ENCODE results near the gene ITPR3. TPM values are rescaled to one million over a fixed set of nuclear protein-coding genes. Genes with fewer than 3 reads are reported as not detected.

Gene ITPR3
- total and polyA plus RNA-seq, 2 donors (not counting 3 experiments of a cell fraction or from before 2014, with no cell fraction given) = 28.8 to 52.2 TPM

DNA sequence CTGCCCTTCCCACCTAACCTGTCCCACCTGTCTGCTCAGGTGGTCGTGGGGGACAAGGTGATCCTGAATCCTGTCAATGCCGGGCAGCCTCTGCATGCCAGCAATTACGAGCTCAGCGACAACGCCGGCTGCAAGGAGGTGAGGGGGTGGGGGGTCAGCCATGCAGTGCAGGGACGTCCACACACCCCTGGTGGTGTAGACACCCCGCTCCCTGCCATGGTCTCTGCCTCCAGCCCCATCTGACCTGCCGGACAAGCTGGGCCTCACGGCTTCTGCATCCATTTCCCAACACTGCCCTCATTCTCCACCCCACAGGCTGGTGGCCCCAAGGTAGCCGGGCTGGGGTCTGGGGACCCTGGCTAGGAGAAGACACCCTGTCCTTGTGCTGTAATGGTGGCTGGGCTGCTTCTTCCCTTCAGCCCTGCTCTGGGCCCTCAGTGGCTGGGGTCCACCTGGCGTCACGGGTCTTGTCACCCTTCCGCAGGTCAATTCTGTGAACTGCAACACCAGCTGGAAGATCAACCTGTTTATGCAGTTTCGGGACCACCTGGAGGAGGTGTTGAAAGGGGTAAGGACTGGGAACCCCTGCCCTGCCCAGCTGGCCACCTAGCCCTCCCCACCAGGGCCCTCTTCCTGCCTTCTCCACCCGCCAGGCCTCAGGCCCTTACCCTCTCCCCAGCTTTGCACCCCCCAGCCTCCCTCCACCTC, 38.0 kb downstream of the ITPR3 start:
- DNase-seq (ENCODE audit: low read depth, low spot score) = no peak
- TF ChIP-seq JUN (IDR thresholded peaks at IDR 0.05; ENCODE audit: borderline replicate concordance, insufficient read depth, insufficient read length, low read depth) (no peak), POLR2AphosphoS5 (IDR thresholded peaks at IDR 0.05; ENCODE audit: insufficient read depth, low read depth, low read length) (no peak), FOS (IDR thresholded peaks at IDR 0.05; ENCODE audit: borderline replicate concordance, insufficient read depth, low read length) (no peak), POLR2A (IDR thresholded peaks at IDR 0.05; ENCODE audit: low read depth, low read length) (no peak), EZH2 (IDR thresholded peaks at IDR 0.05; ENCODE audit: borderline replicate concordance, low read depth, low read length, severe bottlenecking) (no peak), GATA2 (IDR thresholded peaks at IDR 0.05; ENCODE audit: insufficient read depth, insufficient read length, low read depth, low read length) (no peak), MYC (IDR thresholded peaks at IDR 0.05; ENCODE audit: low read depth, low read length) (no peak)
- TF ChIP-seq, protein P1, sequence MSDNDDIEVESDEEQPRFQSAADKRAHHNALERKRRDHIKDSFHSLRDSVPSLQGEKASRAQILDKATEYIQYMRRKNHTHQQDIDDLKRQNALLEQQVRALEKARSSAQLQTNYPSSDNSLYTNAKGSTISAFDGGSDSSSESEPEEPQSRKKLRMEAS (IDR thresholded peaks at IDR 0.05; ENCODE audit: insufficient read depth, insufficient read length) = no peak
- TF ChIP-seq, protein P2, sequence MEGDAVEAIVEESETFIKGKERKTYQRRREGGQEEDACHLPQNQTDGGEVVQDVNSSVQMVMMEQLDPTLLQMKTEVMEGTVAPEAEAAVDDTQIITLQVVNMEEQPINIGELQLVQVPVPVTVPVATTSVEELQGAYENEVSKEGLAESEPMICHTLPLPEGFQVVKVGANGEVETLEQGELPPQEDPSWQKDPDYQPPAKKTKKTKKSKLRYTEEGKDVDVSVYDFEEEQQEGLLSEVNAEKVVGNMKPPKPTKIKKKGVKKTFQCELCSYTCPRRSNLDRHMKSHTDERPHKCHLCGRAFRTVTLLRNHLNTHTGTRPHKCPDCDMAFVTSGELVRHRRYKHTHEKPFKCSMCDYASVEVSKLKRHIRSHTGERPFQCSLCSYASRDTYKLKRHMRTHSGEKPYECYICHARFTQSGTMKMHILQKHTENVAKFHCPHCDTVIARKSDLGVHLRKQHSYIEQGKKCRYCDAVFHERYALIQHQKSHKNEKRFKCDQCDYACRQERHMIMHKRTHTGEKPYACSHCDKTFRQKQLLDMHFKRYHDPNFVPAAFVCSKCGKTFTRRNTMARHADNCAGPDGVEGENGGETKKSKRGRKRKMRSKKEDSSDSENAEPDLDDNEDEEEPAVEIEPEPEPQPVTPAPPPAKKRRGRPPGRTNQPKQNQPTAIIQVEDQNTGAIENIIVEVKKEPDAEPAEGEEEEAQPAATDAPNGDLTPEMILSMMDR (IDR thresholded peaks at IDR 0.05; ENCODE audit: extremely low read depth in 1 of 2, insufficient read depth in 1 of 2, low read depth in 1 of 2, low read length in 2 of 2) = no peak
- Histone ChIP-seq H3K9ac (replicated peaks; ENCODE audit: extremely low read depth, insufficient read depth, low read length) (no peak overlapping the region), H3K4me1 (ENCODE audit: control insufficient read depth, extremely low read depth, insufficient read depth, low read length) (no peaks in the 10 kb centered on the region), H3K27me3 (ENCODE audit: control insufficient read depth in 2 of 2, insufficient read depth in 2 of 2, low read length in 2 of 2) (no peaks in the 10 kb centered on the region), H3K27ac (ENCODE audit: insufficient read depth, low read depth, low read length) (no peak overlapping the region), H2AFZ (ENCODE audit: low read depth, low read length) (no peak overlapping the region), H3K9me3 (replicated peaks; ENCODE audit: control insufficient read depth, insufficient read depth, low read length) (no peaks in the 10 kb centered on the region), H4K20me1 (replicated peaks; ENCODE audit: control insufficient read depth, extremely low read depth, insufficient read depth, low read length) (no peaks in the 10 kb centered on the region), H3K4me3 (replicated peaks in 1 of 3; ENCODE audit: insufficient read depth in 1 of 3, low read depth in 1 of 3, low read length in 3 of 3) (no peak overlapping the region), H3K4me2 (ENCODE audit: insufficient read depth, low read length) (no peak overlapping the region), H3K79me2 (ENCODE audit: control insufficient read depth, insufficient read depth, low read length) (no peaks in the 10 kb centered on the region), H3K36me3 (ENCODE audit: control insufficient read depth in 2 of 2, extremely low read depth in 1 of 2, insufficient read depth in 2 of 2, low read length in 2 of 2) (peaks cover 0 to 13% of the 10 kb centered on the region in 2 experiments), H3K9me1 (replicated peaks; ENCODE audit: control insufficient read depth, extremely low read depth, insufficient read depth, low read length) (no peaks in the 10 kb centered on the region)
- BruUV-seq (replicated peaks) = no TSS peak
- no peak for FAIRE-seq
- CTCF ChIA-PET = no interaction called here
- intact Hi-C loops (cut with micrococcal nuclease) = no loop called here
- dilution Hi-C loops (cut with MboI; ENCODE audit: extremely low pct_ligation_motif_present, low sequenced_read_pairs) = no loop called here
- POLR2A ChIA-PET = no interaction called here

Measured in endothelial cell of umbilical vein (primary cell).